Endothelial cell of umbilical vein (primary cell): ENCODE results near the gene NFILZ. TPM values are rescaled to one million over a fixed set of nuclear protein-coding genes. Genes with fewer than 3 reads are reported as not detected.

ENCODE experiments used
- BruUV-seq: library from RNA; stranded (reverse); fragments of 400-500 nt; replicated peaks from 2 replicates; lab custom pipeline; 2021; lab: Mats Ljungman, UMichigan
- CTCF ChIA-PET: fragments of 300-600, 350-600 bp; sonication (Branson Sonifier 250); formaldehyde crosslinking; loops from one replicate; lab custom pipeline; 2021; ENCODE audit warnings: antibody characterized with exemption, inconsistent platforms; lab: Charles Lee
- POLR2A ChIA-PET: fragments of 300-600, 350-600 bp; sonication (Branson Sonifier 250); formaldehyde crosslinking; loops from one replicate; lab custom pipeline; 2021; ENCODE audit warnings: antibody characterized with exemption, inconsistent platforms; lab: Charles Lee
- DNase-seq: peaks from one replicate; pipeline ENCODE4 v3.0.0-alpha.2; 2011; ENCODE audit warnings: low read depth, low spot score
- FAIRE-seq: peaks from 2 replicates; lab custom pipeline; 2011; peaks lifted over from hg19 to GRCh38; lab: Jason Lieb, UNC
- H2AFZ ChIP-seq: 2 replicates; pipeline ENCODE4 v1.6.0; 2012; ENCODE audit warnings: low read depth, low read length, control low read depth, inconsistent platforms
- H3K27ac ChIP-seq: 2 replicates; pipeline ENCODE4 v1.5.1; 2011; ENCODE audit warnings: low read depth, mild to moderate bottlenecking, control low read depth, low read length, moderate library complexity; ENCODE audit not compliant: insufficient read depth
- H3K27me3 ChIP-seq, 2 experiments: 2 replicates each; pipeline versions ENCODE4 v1.6.0 to v1.6.1; 2011; ENCODE audit warnings: low read length in 2 of 2, mixed read lengths in 1 of 2; ENCODE audit not compliant: control insufficient read depth in 2 of 2, insufficient read depth in 2 of 2
- H3K36me3 ChIP-seq, 2 experiments: 2 replicates in 1 of 2; 3 replicates in 1 of 2; pipeline ENCODE4 v1.5.1; 2011; ENCODE audit warnings: low read length in 2 of 2, mild to moderate bottlenecking in 1 of 2, moderate library complexity in 1 of 2; ENCODE audit not compliant: control insufficient read depth in 2 of 2, insufficient read depth in 2 of 2; ENCODE audit errors: extremely low read depth in 1 of 2
- H3K4me1 ChIP-seq: 3 replicates; pipeline ENCODE4 v1.5.1; 2011; ENCODE audit warnings: mild to moderate bottlenecking, low read length; ENCODE audit not compliant: control insufficient read depth, insufficient read depth; ENCODE audit errors: extremely low read depth
- H3K4me2 ChIP-seq: 2 replicates; pipeline ENCODE4 v1.6.1; 2011; ENCODE audit warnings: low read length, control low read depth, mixed read lengths; ENCODE audit not compliant: insufficient read depth
- H3K4me3 ChIP-seq, 3 experiments: fragments of 200-600 bp in 1 of 3; sonication (generic), shearing (Covaris generic) in 1 of 3; replicated peaks in 1 of 3; 2 replicates each; pipeline ENCODE4 v1.5.1; 2011 to 2016; ENCODE audit warnings: control low read depth in 3 of 3, low read length in 3 of 3, mild to moderate bottlenecking in 2 of 3, inconsistent platforms in 1 of 3, low read depth in 1 of 3, moderate library complexity in 1 of 3; ENCODE audit not compliant: insufficient read depth in 1 of 3
- H3K79me2 ChIP-seq: 2 replicates; pipeline ENCODE4 v1.6.0; 2012; ENCODE audit warnings: low read length, inconsistent platforms; ENCODE audit not compliant: control insufficient read depth, insufficient read depth
- H3K9ac ChIP-seq: replicated peaks from 2 replicates; pipeline ENCODE3; 2011; ENCODE audit warnings: low read length, control low read depth; ENCODE audit not compliant: insufficient read depth; ENCODE audit errors: extremely low read depth
- H3K9me1 ChIP-seq: replicated peaks from 3 replicates; pipeline ENCODE4 v1.6.0; 2011; ENCODE audit warnings: mild to moderate bottlenecking, low read length; ENCODE audit not compliant: control insufficient read depth, insufficient read depth; ENCODE audit errors: extremely low read depth
- H3K9me3 ChIP-seq: replicated peaks from 2 replicates; pipeline ENCODE4 v1.5.1; 2012; ENCODE audit warnings: low read length, inconsistent platforms; ENCODE audit not compliant: control insufficient read depth, insufficient read depth
- H4K20me1 ChIP-seq: replicated peaks from 2 replicates; pipeline ENCODE3; 2011; ENCODE audit warnings: mild to moderate bottlenecking, low read length; ENCODE audit not compliant: control insufficient read depth, insufficient read depth; ENCODE audit errors: extremely low read depth
- EZH2 ChIP-seq: IDR thresholded peaks from 2 replicates; pipeline ENCODE4 v1.6.1; 2012; ENCODE audit warnings: borderline replicate concordance, low read depth, mild to moderate bottlenecking, moderate library complexity, low read length, inconsistent platforms; ENCODE audit not compliant: severe bottlenecking
- FOS ChIP-seq: IDR thresholded peaks from 2 replicates; pipeline ENCODE4 v1.6.1; 2011; ENCODE audit warnings: mild to moderate bottlenecking, low read length, moderate library complexity, borderline replicate concordance; ENCODE audit not compliant: insufficient read depth
- GATA2 ChIP-seq: IDR thresholded peaks from 2 replicates; pipeline ENCODE4 v1.7.0; 2011; ENCODE audit warnings: low read depth, mild to moderate bottlenecking, moderate library complexity, mixed read lengths, low read length; ENCODE audit not compliant: insufficient read length, insufficient read depth
- JUN ChIP-seq: IDR thresholded peaks from 2 replicates; pipeline ENCODE4 v1.6.1; 2011; ENCODE audit warnings: borderline replicate concordance, low read depth; ENCODE audit not compliant: insufficient read length, insufficient read depth
- MYC ChIP-seq: IDR thresholded peaks from one replicate; pipeline ENCODE4 v1.6.1; 2011; ENCODE audit warnings: mild to moderate bottlenecking, low read depth, low read length
- POLR2A ChIP-seq: IDR thresholded peaks from 2 replicates; pipeline ENCODE4 v1.6.1; 2012; ENCODE audit warnings: low read depth, mild to moderate bottlenecking, control low read depth, low read length
- POLR2AphosphoS5 ChIP-seq: IDR thresholded peaks from 2 replicates; pipeline ENCODE4 v1.6.1; 2012; ENCODE audit warnings: low read depth, mild to moderate bottlenecking, control low read depth, low read length, moderate library complexity; ENCODE audit not compliant: insufficient read depth
- dilution Hi-C: fragments of 300-500 bp; cut with MboI; formaldehyde crosslinking; loops from one replicate; pipeline ENCODE4 v1.15.0; 2019; ENCODE audit warnings: low sequenced_read_pairs; ENCODE audit not compliant: extremely low pct_ligation_motif_present
- intact Hi-C: fragments of 100-400 bp; cut with micrococcal nuclease; formaldehyde crosslinking; loops from one replicate; pipeline ENCODE4 v1.10.0; 2022
- polyA plus RNA-seq, 4 experiments: library from polyadenylated mRNA; depleted of rRNA in 3 of 4; stranded (reverse) in 3 of 4; unstranded in 1 of 4; fragments of >200 nt; gene quantifications; 2 replicates each; pipeline versions ENCODE4 v1.2.1 to v1.2.3, GENCODE V29; 2011 to 2012; ENCODE audit warnings: missing spikeins in 1 of 4
- total RNA-seq: library from RNA; stranded (reverse); gene quantifications from 2 replicates; pipeline ENCODE4 v1.2.3, GENCODE V29; 2021
- TF ChIP-seq, protein P1 (sequence below), 2 donors: IDR thresholded peaks; 1 replicate in 1 of 2; 2 replicates in 1 of 2; pipeline ENCODE4 v1.5.1; 2011; ENCODE audit warnings: low read length in 2 of 2, mild to moderate bottlenecking in 2 of 2, moderate library complexity in 2 of 2, control low read depth in 1 of 2, inconsistent platforms in 1 of 2, low read depth in 1 of 2; ENCODE audit not compliant: insufficient read depth in 1 of 2; ENCODE audit errors: extremely low read depth in 1 of 2
- TF ChIP-seq, protein P2 (sequence below): IDR thresholded peaks from 2 replicates; pipeline ENCODE4 v1.6.1; 2011; ENCODE audit not compliant: insufficient read depth, insufficient read length

Gene NFILZ
- total and polyA plus RNA-seq, 2 donors (not counting 3 experiments of a cell fraction or from before 2014, with no cell fraction given): not detected

DNA sequence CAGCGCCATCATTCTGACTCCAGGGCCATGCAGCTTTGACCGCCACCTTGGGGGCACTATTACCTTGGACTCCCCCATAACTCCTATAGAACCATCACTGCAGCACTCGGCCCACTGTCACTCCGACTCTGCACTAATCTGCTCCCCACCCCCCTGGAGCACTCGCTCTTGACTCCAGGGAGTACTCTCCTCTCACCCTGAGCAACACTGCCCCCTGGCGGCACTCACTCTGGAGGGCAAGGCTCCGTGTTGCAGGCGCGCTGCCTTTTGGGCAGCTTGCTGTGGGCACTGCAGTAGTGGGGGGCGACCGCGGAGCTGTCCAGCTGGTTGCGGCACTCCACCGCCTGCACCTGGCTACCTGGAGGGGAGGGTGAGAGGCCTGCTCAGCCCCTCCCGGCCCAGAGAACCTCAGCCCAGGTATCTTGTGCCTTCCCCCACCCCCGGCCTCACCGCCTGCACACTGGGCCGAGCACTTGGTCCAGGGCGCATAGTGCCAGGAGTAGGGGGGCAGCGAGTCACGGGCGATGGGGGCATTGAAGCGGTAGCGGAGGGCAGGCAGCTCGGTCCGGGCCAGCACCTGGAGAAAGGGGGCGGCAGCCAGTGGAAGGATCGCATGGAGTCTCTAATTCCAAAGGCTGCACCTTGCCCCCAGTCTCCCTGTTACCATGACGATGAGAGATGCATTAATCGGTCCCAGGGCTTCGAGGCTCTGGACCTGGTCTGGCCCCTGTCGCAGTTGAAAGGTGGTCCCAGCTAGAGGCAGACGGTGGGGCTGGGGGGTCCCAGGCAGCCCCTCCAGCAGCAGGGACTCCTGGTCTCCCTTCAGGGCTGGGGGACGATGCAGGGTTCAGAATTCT, 44.3 kb upstream of the NFILZ start:
- Histone ChIP-seq H3K4me3 (no peak overlapping the region), H3K4me1 (no peaks in the 10 kb centered on the region), H3K9me1 (no peaks in the 10 kb centered on the region), H3K36me3 (no peaks in the 10 kb centered on the region), H3K9me3 (no peaks in the 10 kb centered on the region), H3K4me2 (no peak overlapping the region), H3K27me3 (no peaks in the 10 kb centered on the region), H2AFZ (no peak overlapping the region), H3K27ac (no peak overlapping the region), H4K20me1 (no peaks in the 10 kb centered on the region), H3K79me2 (no peaks in the 10 kb centered on the region), H3K9ac (no peak overlapping the region)
- ChIA-PET POLR2A (interaction anchor here (1.1 kb wide), 1 partner anchor 56 kb away, joined by 3 read pairs; no protein-coding TSS in a partner anchor), CTCF (interaction anchor here (1.3 to 2.8 kb wide), 3 partner anchors 7 to 27 kb away, joined by 3 to 15 read pairs (median 3); no protein-coding TSS in a partner anchor)
- TF ChIP-seq, protein P1, sequence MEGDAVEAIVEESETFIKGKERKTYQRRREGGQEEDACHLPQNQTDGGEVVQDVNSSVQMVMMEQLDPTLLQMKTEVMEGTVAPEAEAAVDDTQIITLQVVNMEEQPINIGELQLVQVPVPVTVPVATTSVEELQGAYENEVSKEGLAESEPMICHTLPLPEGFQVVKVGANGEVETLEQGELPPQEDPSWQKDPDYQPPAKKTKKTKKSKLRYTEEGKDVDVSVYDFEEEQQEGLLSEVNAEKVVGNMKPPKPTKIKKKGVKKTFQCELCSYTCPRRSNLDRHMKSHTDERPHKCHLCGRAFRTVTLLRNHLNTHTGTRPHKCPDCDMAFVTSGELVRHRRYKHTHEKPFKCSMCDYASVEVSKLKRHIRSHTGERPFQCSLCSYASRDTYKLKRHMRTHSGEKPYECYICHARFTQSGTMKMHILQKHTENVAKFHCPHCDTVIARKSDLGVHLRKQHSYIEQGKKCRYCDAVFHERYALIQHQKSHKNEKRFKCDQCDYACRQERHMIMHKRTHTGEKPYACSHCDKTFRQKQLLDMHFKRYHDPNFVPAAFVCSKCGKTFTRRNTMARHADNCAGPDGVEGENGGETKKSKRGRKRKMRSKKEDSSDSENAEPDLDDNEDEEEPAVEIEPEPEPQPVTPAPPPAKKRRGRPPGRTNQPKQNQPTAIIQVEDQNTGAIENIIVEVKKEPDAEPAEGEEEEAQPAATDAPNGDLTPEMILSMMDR (IDR thresholded peaks at IDR 0.05; ENCODE audit: extremely low read depth in 1 of 2, insufficient read depth in 1 of 2, low read depth in 1 of 2, low read length in 2 of 2): peak; percentile 43 to 55
- TF ChIP-seq GATA2: no peak
- dilution Hi-C loops: no loop called here
- BruUV-seq: no TSS peak
- DNase-seq: no peak
- intact Hi-C loops: no loop called here
- no peak for FAIRE-seq

DNA sequence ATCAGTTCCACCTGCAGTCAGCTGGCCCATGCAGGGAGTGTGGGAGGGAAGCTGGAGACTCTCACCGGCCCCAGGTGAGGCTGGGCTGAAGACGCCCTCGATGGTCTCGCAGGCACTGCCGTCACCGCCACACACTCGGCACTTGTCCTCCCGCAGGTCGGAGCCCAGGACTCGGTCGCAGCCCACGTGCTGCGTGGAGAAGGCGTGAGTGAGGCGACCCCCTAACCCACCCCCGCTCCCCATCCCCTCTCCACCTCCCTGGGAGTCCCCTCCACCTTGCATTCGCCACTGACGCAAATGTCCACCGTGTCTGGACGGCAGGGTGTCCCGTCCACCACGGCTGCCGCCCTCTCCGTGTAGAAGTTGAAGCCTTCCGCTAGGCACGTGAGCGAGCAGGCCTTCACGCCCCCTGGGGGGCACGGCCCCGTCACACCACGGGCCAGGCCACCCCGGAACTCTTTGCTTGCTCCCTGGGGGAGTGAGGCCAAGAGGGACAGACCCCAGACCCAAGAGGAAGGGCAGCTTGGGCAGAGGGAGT, 41.2 kb upstream of the NFILZ start:
- no TSS peak for BruUV-seq
- Histone ChIP-seq H3K79me2 (no peaks in the 10 kb centered on the region), H3K27me3 (peaks cover 0 to 3% of the 10 kb centered on the region in 2 experiments), H3K4me2 (no peak overlapping the region), H3K36me3 (no peaks in the 10 kb centered on the region), H4K20me1 (no peaks in the 10 kb centered on the region), H3K4me1 (no peaks in the 10 kb centered on the region), H3K9me1 (no peaks in the 10 kb centered on the region), H3K9ac (no peak overlapping the region), H3K9me3 (peaks cover 5% of the 10 kb centered on the region), H3K4me3 (no peak overlapping the region), H2AFZ (no peak overlapping the region), H3K27ac (no peak overlapping the region)
- FAIRE-seq: no peak
- intact Hi-C loops: no loop called here
- no peak for TF ChIP-seq EZH2
- no peak for TF ChIP-seq MYC
- no peak for TF ChIP-seq FOS
- no peak for TF ChIP-seq POLR2A
- no peak for TF ChIP-seq JUN
- TF ChIP-seq POLR2AphosphoS5: no peak
- TF ChIP-seq, protein P2, sequence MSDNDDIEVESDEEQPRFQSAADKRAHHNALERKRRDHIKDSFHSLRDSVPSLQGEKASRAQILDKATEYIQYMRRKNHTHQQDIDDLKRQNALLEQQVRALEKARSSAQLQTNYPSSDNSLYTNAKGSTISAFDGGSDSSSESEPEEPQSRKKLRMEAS: no peak
- TF ChIP-seq GATA2: no peak
- TF ChIP-seq, protein P1 (IDR thresholded peaks at IDR 0.05; ENCODE audit: extremely low read depth in 1 of 2, insufficient read depth in 1 of 2, low read depth in 1 of 2, low read length in 2 of 2): no peak
- ChIA-PET CTCF (interaction anchor here (2.8 kb wide), 1 partner anchor 10 kb away, joined by 15 read pairs; no protein-coding TSS in a partner anchor), POLR2A (no interaction called here)
- dilution Hi-C loops: no loop called here
- no peak for DNase-seq
